Trophoblast cell (in vitro differentiated cells and primary cell): Measurements from ENCODE around the gene CABCOCO1.

Experiments
- DNase-seq, 2 donors: peaks; one replicate each; pipeline ENCODE4 v3.0.0-alpha.2; 2016
- H2AFZ ChIP-seq: 2 replicates; pipeline ENCODE4 v1.6.1; 2013; ENCODE audit warnings: low read length, moderate library complexity, mild to moderate bottlenecking; ENCODE audit not compliant: insufficient read depth, poor library complexity
- H2AK5ac ChIP-seq: 2 replicates; pipeline ENCODE4 v1.6.1; 2013; ENCODE audit warnings: mild to moderate bottlenecking, low read length
- H2BK120ac ChIP-seq: 2 replicates; pipeline ENCODE4 v1.6.1; 2013; ENCODE audit warnings: low read length, mild to moderate bottlenecking, moderate library complexity; ENCODE audit not compliant: insufficient read depth, poor library complexity
- H2BK12ac ChIP-seq: 2 replicates; pipeline ENCODE4 v1.6.1; 2013; ENCODE audit warnings: mild to moderate bottlenecking, low read length, moderate library complexity
- H2BK5ac ChIP-seq: 2 replicates; pipeline ENCODE4 v1.6.1; 2013; ENCODE audit warnings: low read length, low read depth, moderate library complexity, mild to moderate bottlenecking; ENCODE audit not compliant: poor library complexity
- H3K14ac ChIP-seq: 2 replicates; pipeline ENCODE4 v1.6.1; 2013; ENCODE audit warnings: mild to moderate bottlenecking, low read length
- H3K18ac ChIP-seq: 2 replicates; pipeline ENCODE4 v1.6.1; 2013; ENCODE audit warnings: mild to moderate bottlenecking, low read length
- H3K23ac ChIP-seq: 2 replicates; pipeline ENCODE4 v1.6.1; 2013; ENCODE audit warnings: low read length
- H3K27ac ChIP-seq: 2 replicates; pipeline ENCODE4 v1.5.1; 2013; ENCODE audit warnings: low read depth, mild to moderate bottlenecking, inconsistent platforms, low read length, moderate library complexity
- H3K27me3 ChIP-seq: 2 replicates; pipeline ENCODE4 v1.6.1; 2013; ENCODE audit warnings: inconsistent platforms, mild to moderate bottlenecking, low read length, moderate library complexity; ENCODE audit not compliant: insufficient read depth
- H3K36me3 ChIP-seq, 2 experiments: 1 replicate in 1 of 2; 2 replicates in 1 of 2; pipeline ENCODE4 v1.6.1; 2013; ENCODE audit warnings: low read length in 2 of 2, mild to moderate bottlenecking in 2 of 2, moderate library complexity in 1 of 2; ENCODE audit not compliant: insufficient read depth in 2 of 2, control insufficient read depth in 1 of 2
- H3K4ac ChIP-seq: 2 replicates; pipeline ENCODE4 v1.6.1; 2013; ENCODE audit warnings: low read depth, mild to moderate bottlenecking, low read length, moderate library complexity
- H3K4me1 ChIP-seq, 2 experiments: 1 replicate in 1 of 2; 2 replicates in 1 of 2; pipeline ENCODE4 v1.6.1; 2013; ENCODE audit warnings: low read length in 2 of 2, mild to moderate bottlenecking in 2 of 2, moderate library complexity in 1 of 2; ENCODE audit not compliant: insufficient read depth in 2 of 2, control insufficient read depth in 1 of 2
- H3K4me2 ChIP-seq: 2 replicates; pipeline ENCODE4 v1.6.1; 2013; ENCODE audit warnings: inconsistent platforms, mild to moderate bottlenecking, low read length, moderate library complexity
- H3K4me3 ChIP-seq: 2 replicates; pipeline ENCODE4 v1.5.1; 2013; ENCODE audit warnings: mild to moderate bottlenecking, low read depth, low read length, inconsistent platforms
- H3K79me1 ChIP-seq: one replicate; pipeline ENCODE4 v1.6.1; 2013; ENCODE audit warnings: low read length
- H3K79me2 ChIP-seq: 2 replicates; pipeline ENCODE4 v1.6.1; 2013; ENCODE audit warnings: low read length, mild to moderate bottlenecking; ENCODE audit not compliant: control insufficient read depth, insufficient read depth, poor library complexity
- H3K9ac ChIP-seq: 2 replicates; pipeline ENCODE4 v1.6.1; 2013; ENCODE audit warnings: mild to moderate bottlenecking, low read length
- H3K9me3 ChIP-seq: 2 replicates; pipeline ENCODE4 v1.6.1; 2013; ENCODE audit warnings: low read depth, mild to moderate bottlenecking, control low read depth, inconsistent platforms, low read length; ENCODE audit not compliant: insufficient read depth
- H4K12ac ChIP-seq: 2 replicates; pipeline ENCODE4 v1.6.1; 2013; ENCODE audit warnings: low read depth, mild to moderate bottlenecking, low read length, moderate library complexity
- H4K8ac ChIP-seq: 2 replicates; pipeline ENCODE4 v1.6.1; 2013; ENCODE audit warnings: low read depth, mild to moderate bottlenecking, low read length, moderate library complexity
- H4K91ac ChIP-seq: one replicate; pipeline ENCODE4 v1.6.1; 2013; ENCODE audit warnings: low read depth, mild to moderate bottlenecking, low read length, moderate library complexity
- WGBS: extraction: QIAGEN DNeasy Blood & Tissue Kit; methylation state at CpG from one replicate; pipeline ENCODE4 v1.1.7; 2013; ENCODE audit warnings: missing lambda C conversion rate; ENCODE audit not compliant: insufficient read length, insufficient coverage; ENCODE audit errors: extremely low coverage; 5-methylcytosine and 5-hydroxymethylcytosine counted together

Gene CABCOCO1

GRCh38 chr10:61810263-61810662, 147.5 kb downstream of the CABCOCO1 start:
- H2AFZ ChIP-seq: no peak overlapping the region
- H3K4me1 ChIP-seq: no peaks in the 10 kb centered on the region
- H4K8ac ChIP-seq: no peak overlapping the region
- no peak overlapping the region for H3K4me3 ChIP-seq
- no peak overlapping the region for H2AK5ac ChIP-seq
- no peak overlapping the region for H3K14ac ChIP-seq
- no peaks in the 10 kb centered on the region for H3K27me3 ChIP-seq
- DNase-seq: no peak
- H3K18ac ChIP-seq: no peak overlapping the region
- no peaks in the 10 kb centered on the region for H3K9me3 ChIP-seq
- no peak overlapping the region for H2BK5ac ChIP-seq
- no peak overlapping the region for H3K23ac ChIP-seq
- no peak overlapping the region for H3K4ac ChIP-seq
- no peak overlapping the region for H3K4me2 ChIP-seq
- H2BK120ac ChIP-seq: no peak overlapping the region
- no peak overlapping the region for H3K27ac ChIP-seq
- H3K79me1 ChIP-seq: no peaks in the 10 kb centered on the region
- no peak overlapping the region for H4K12ac ChIP-seq
- H3K36me3 ChIP-seq: no peaks in the 10 kb centered on the region
- H4K91ac ChIP-seq: no peak overlapping the region
- WGBS: no CpG with 5 or more reads among the region's 2 CpGs
- no peak overlapping the region for H3K9ac ChIP-seq
- no peaks in the 10 kb centered on the region for H3K79me2 ChIP-seq
- H2BK12ac ChIP-seq: no peak overlapping the region

- no peak overlapping the region for H3K4me2 ChIP-seq
- no peaks in the 10 kb centered on the region for H3K9me3 ChIP-seq
- no peaks in the 10 kb centered on the region for H3K79me2 ChIP-seq
- H3K18ac ChIP-seq: no peak overlapping the region
- H3K36me3 ChIP-seq: no peaks in the 10 kb centered on the region
- H3K4ac ChIP-seq: no peak overlapping the region
- H3K23ac ChIP-seq: no peak overlapping the region
- no peak overlapping the region for H2AK5ac ChIP-seq
- no peak overlapping the region for H3K14ac ChIP-seq
- no peak overlapping the region for H2BK120ac ChIP-seq
- no peak overlapping the region for H3K4me3 ChIP-seq
- H2BK5ac ChIP-seq: no peak overlapping the region
- no peak overlapping the region for H2BK12ac ChIP-seq
- no peak overlapping the region for H4K91ac ChIP-seq
- no peak overlapping the region for H3K9ac ChIP-seq
- no peak for DNase-seq
- H3K4me1 ChIP-seq: no peaks in the 10 kb centered on the region
- no peaks in the 10 kb centered on the region for H3K79me1 ChIP-seq
- H3K27me3 ChIP-seq: no peaks in the 10 kb centered on the region
- no CpG with 5 or more reads among the region's 5 CpGs for WGBS
- H4K12ac ChIP-seq: no peak overlapping the region
- no peak overlapping the region for H3K27ac ChIP-seq
- H2AFZ ChIP-seq: no peak overlapping the region
- H4K8ac ChIP-seq: no peak overlapping the region
These were observed 149.5 kb downstream of the CABCOCO1 start for GRCh38 chr10:61812052-61812721.

GRCh38 chr10:61812920-61813319, 150.2 kb downstream of the CABCOCO1 start:
- Histone ChIP-seq H3K79me1 (no peaks in the 10 kb centered on the region), H3K9me3 (no peaks in the 10 kb centered on the region), H2BK12ac (no peak overlapping the region), H3K4ac (no peak overlapping the region), H3K14ac (no peak overlapping the region), H3K4me3 (no peak overlapping the region), H3K23ac (no peak overlapping the region), H3K79me2 (no peaks in the 10 kb centered on the region), H3K4me2 (no peak overlapping the region), H3K9ac (no peak overlapping the region), H2BK5ac (no peak overlapping the region), H2AFZ (no peak overlapping the region), H4K8ac (no peak overlapping the region), H3K27ac (no peak overlapping the region), H3K36me3 (no peaks in the 10 kb centered on the region), H3K27me3 (no peaks in the 10 kb centered on the region), H2BK120ac (no peak overlapping the region), H3K4me1 (no peaks in the 10 kb centered on the region), H2AK5ac (no peak overlapping the region), H4K12ac (no peak overlapping the region), H4K91ac (no peak overlapping the region), H3K18ac (no peak overlapping the region)
- no CpG with 5 or more reads among the region's 3 CpGs for WGBS
- DNase-seq: no peak

GRCh38 chr10:61814160-61814559, 151.4 kb downstream of the CABCOCO1 start:
- H3K4me3 ChIP-seq: no peak overlapping the region
- no peaks in the 10 kb centered on the region for H3K4me1 ChIP-seq
- H3K14ac ChIP-seq: no peak overlapping the region
- H3K4me2 ChIP-seq: no peak overlapping the region
- H4K8ac ChIP-seq: no peak overlapping the region
- H3K27me3 ChIP-seq: no peaks in the 10 kb centered on the region
- no peaks in the 10 kb centered on the region for H3K79me2 ChIP-seq
- H2AFZ ChIP-seq: no peak overlapping the region
- no peak overlapping the region for H3K23ac ChIP-seq
- WGBS: no CpG with 5 or more reads among the region's 2 CpGs
- H3K4ac ChIP-seq: no peak overlapping the region
- H3K18ac ChIP-seq: no peak overlapping the region
- no peak overlapping the region for H3K9ac ChIP-seq
- H2BK5ac ChIP-seq: no peak overlapping the region
- H4K12ac ChIP-seq: no peak overlapping the region
- no peak overlapping the region for H2BK120ac ChIP-seq
- no peaks in the 10 kb centered on the region for H3K79me1 ChIP-seq
- no peaks in the 10 kb centered on the region for H3K9me3 ChIP-seq
- no peak overlapping the region for H2AK5ac ChIP-seq
- no peak overlapping the region for H2BK12ac ChIP-seq
- no peak for DNase-seq
- H4K91ac ChIP-seq: no peak overlapping the region
- no peaks in the 10 kb centered on the region for H3K36me3 ChIP-seq
- H3K27ac ChIP-seq: no peak overlapping the region
